Measurements from ENCODE around the gene CCDC13.
"Not testable (repeated sequence)": the region's sequence is repeated elsewhere in the genome, so short reads cannot be mapped to it uniquely, and the experiment has no call there.

CCDC13 gene

GRCh38 chr3:42772670-42773408, at the start of gene CCDC13:
Gene CCDC13, minus strand, starts transcription at chr3:42773253. Its CDS starts 14,908 bp downstream, at chr3:42758345.
- peak; percentile 95 to 97 for DNase-seq
- TF ChIP-seq GATA1 (IDR thresholded peaks at IDR 0.05; ENCODE audit: low read depth, low read length) (no peak), POLR2A (IDR thresholded peaks at IDR 0.05; ENCODE audit: low read length) (peak; percentile 72)

- DNase-seq: no peak
- TF ChIP-seq POLR2A (IDR thresholded peaks at IDR 0.05; ENCODE audit: low read length) (no peak), GATA1 (IDR thresholded peaks at IDR 0.05; ENCODE audit: low read depth, low read length) (no peak)
Measured at GRCh38 chr3:42822828-42823227, 49.8 kb upstream of the CCDC13 start.

- DNase-seq: no peak
- TF ChIP-seq GATA1 (IDR thresholded peaks at IDR 0.05; ENCODE audit: low read depth, low read length): no peak
- TF ChIP-seq POLR2A (IDR thresholded peaks at IDR 0.05; ENCODE audit: low read length): no peak
Measured at GRCh38 chr3:42820746-42821051, 47.6 kb upstream of the CCDC13 start.

- DNase-seq: peak in 1 of 2 experiments; percentile 17
- TF ChIP-seq POLR2A (IDR thresholded peaks at IDR 0.05; ENCODE audit: low read length) (no peak), GATA1 (IDR thresholded peaks at IDR 0.05; ENCODE audit: low read depth, low read length) (no peak)
Measured at GRCh38 chr3:42819351-42819965, 46.4 kb upstream of the CCDC13 start.

GRCh38 chr3:42815826-42816225, 42.8 kb upstream of the CCDC13 start:
- peak in 1 of 2 experiments; percentile 54 for DNase-seq
- TF ChIP-seq POLR2A (IDR thresholded peaks at IDR 0.05; ENCODE audit: low read length) (no peak), GATA1 (IDR thresholded peaks at IDR 0.05; ENCODE audit: low read depth, low read length) (no peak)

- no peak for TF ChIP-seq GATA1 (IDR thresholded peaks at IDR 0.05; ENCODE audit: low read depth, low read length)
- no peak for TF ChIP-seq POLR2A (IDR thresholded peaks at IDR 0.05; ENCODE audit: low read length)
Measured at GRCh38 chr3:42814914-42815507, 42.0 kb upstream of the CCDC13 start.

GRCh38 chr3:42814246-42814645, 41.2 kb upstream of the CCDC13 start:
- no peak for DNase-seq

More at GRCh38 chr3:42814914-42815507, 42.0 kb upstream of the CCDC13 start:
- peak; percentile 91 to 93 for DNase-seq

GRCh38 chr3:42811118-42811883, 38.2 kb upstream of the CCDC13 start:
- DNase-seq: peak; percentile 28 to 31

More at GRCh38 chr3:42814246-42814645, 41.2 kb upstream of the CCDC13 start:
- TF ChIP-seq POLR2A (IDR thresholded peaks at IDR 0.05; ENCODE audit: low read length): no peak
- TF ChIP-seq GATA1 (IDR thresholded peaks at IDR 0.05; ENCODE audit: low read depth, low read length): no peak

- not testable (repeated sequence) for DNase-seq
Measured at GRCh38 chr3:42810706-42811105, 37.7 kb upstream of the CCDC13 start.

GRCh38 chr3:42809202-42809601, 36.1 kb upstream of the CCDC13 start, which contains the start of gene ACKR2:
Gene ACKR2, plus strand, starts transcription at chr3:42809445. Its CDS starts 55,058 bp downstream, at chr3:42864503.
- DNase-seq: no peak
- TF ChIP-seq GATA1 (IDR thresholded peaks at IDR 0.05; ENCODE audit: low read depth, low read length): no peak
- TF ChIP-seq POLR2A (IDR thresholded peaks at IDR 0.05; ENCODE audit: low read length): no peak

- TF ChIP-seq GATA1 (IDR thresholded peaks at IDR 0.05; ENCODE audit: low read depth, low read length): no peak
- TF ChIP-seq POLR2A (IDR thresholded peaks at IDR 0.05; ENCODE audit: low read length): no peak
- no peak for DNase-seq
Measured at GRCh38 chr3:42807929-42808328, 34.9 kb upstream of the CCDC13 start.

- TF ChIP-seq POLR2A (IDR thresholded peaks at IDR 0.05; ENCODE audit: low read length): no peak
- peak in 1 of 2 experiments; percentile 47 for DNase-seq
Measured at GRCh38 chr3:42805141-42805821, 32.2 kb upstream of the CCDC13 start.

GRCh38 chr3:42804831-42805132, 31.7 kb upstream of the CCDC13 start:
- DNase-seq: no peak
- TF ChIP-seq GATA1 (IDR thresholded peaks at IDR 0.05; ENCODE audit: low read depth, low read length): no peak

Data from erythroblast (primary cell).